ENCODE data around the gene PFDN1.

Gene PFDN1

GRCh38 chr5:140328036-140328764 lies 25.3 kb upstream of the PFDN1 start:
- ATAC-seq = no peak

DNA sequence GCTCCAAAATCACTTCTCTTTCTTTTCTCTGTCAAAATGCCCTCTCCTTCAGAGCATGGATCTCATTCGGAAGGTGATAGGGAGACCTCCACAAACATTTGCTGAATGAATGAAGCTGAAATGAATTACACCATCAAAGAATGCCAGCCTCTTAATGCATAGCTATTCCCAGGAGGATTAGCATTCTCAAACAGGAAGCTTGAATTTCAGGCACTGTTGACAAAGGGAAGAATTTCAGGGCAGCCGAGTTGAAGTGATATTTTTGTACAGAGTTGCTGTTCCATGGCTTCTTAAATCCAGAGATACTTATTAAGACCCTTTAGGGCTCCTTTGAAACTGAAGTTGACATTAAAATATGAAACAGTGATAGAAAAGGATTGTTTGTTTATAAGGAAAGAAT lies 24.7 kb upstream of the PFDN1 start:
- no peak for ATAC-seq

- ATAC-seq = no peak
Measured at GRCh38 chr5:140325486-140325885, 22.6 kb upstream of the PFDN1 start.

GRCh38 chr5:140324617-140325241 lies 21.8 kb upstream of the PFDN1 start:
- no peak for ATAC-seq

DNA sequence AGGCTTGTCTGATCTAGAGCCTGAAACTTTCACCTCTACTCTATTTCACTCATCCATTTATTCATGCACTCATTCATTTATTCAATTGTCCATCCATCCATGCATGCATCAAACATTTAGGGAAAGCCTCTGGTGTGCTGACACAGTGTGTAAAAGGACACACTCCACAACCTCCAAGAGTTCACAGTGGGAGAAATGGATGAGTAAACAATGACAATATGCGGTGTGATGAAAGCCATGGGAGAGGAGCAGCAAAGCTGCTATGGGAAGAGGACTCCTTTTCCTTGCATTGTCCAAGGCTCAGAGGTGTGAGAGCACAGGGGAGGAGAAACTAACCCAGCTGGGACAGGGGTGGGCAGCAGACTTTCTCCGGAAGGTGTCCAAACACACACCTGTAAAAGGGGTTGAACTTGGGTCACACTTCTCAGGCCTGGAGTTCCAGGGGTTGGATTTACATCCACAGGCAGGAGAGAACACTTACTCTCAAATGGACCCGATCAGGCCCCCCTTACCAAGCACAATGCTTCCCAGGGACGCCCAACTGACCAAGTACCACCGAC lies 21.2 kb upstream of the PFDN1 start:
- ATAC-seq = no peak

DNA sequence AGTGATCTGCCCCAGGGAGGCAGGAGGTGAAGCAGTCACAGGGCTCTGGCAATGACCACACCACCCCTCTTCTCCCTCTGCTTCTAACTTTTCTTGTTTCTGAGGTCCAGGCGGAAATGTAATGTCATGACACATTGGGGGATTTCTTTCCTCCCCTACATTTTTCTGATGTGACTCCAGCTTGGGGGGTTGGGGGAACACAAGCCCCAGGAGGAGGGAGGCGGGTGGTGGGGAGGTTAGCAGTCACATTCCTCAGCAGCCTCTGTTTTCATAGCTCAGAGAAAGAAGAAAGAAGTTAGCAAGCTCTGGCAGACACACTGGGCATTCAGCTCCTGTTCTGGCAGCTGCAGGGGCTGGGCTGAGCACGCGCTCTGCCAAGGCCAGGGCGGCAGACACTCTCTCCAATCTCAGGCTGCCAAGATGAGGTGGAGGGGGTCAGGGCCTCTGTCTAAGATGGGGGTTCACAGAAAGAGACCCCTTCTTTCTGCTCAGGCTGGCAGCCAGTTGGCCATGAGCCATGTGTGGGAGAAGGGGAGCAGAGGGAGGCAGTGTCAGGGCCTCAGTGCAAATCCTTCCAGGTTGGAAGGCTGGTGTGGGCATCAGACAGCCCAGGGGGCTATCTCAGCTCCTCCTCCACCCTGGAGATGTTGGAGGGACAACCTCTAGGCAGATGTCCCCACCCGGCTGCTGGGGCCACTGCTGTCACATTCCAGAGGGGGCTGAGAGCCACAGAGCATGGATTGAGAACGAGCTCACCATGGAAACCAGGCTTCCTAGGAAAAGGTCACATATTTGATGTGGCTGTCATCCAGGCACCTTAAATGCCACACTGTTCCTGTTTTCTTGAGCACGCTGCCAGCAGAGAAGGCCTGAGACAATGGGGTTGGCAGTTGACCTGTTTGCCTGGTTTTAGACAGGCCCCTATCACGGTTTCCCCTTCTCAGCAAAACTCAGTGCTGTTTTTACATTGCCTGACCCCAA lies 20.1 kb upstream of the PFDN1 start:
- ATAC-seq = no peak

DNA sequence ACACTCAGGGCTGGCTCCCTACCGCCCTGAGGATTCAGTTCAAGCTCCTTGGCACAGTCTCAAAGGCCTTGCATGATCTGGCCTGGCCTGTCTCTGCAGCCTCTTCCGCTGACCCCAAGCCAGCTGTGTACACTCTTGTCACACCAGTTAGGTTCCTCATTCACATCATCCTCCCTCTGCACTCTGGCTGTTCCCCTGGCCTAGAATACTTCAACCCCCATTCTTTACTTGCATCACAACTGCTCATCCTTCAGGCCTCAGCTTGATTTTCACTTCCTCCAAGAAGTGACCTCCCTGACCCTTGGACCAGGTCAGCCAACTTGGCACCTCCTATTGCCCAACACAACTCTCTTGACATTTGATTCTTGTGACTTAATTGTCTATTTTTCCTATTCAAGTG lies 18.9 kb upstream of the PFDN1 start:
- no peak for ATAC-seq

DNA sequence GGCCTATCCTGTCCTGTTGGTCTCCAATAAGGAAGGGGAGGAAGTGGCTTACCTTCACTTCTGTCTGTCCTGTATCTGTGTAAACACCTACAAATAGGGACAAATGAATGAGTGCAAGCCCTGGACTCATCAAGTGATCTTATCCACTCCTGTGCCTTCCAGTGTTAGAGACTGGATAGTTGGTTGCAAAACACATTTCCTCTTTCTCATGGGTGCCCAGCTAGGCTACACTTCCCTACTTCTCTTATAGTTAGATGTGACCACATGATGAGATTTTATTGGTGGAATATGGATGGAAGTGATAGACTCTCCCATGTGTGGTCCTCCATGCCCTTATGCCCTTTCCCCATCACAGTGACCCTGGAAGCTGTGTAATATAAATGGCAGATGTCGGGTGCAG lies 16.9 kb upstream of the PFDN1 start:
- ATAC-seq = no peak

- ATAC-seq = no peak
Measured at GRCh38 chr5:140318792-140319191, 15.9 kb upstream of the PFDN1 start.

DNA sequence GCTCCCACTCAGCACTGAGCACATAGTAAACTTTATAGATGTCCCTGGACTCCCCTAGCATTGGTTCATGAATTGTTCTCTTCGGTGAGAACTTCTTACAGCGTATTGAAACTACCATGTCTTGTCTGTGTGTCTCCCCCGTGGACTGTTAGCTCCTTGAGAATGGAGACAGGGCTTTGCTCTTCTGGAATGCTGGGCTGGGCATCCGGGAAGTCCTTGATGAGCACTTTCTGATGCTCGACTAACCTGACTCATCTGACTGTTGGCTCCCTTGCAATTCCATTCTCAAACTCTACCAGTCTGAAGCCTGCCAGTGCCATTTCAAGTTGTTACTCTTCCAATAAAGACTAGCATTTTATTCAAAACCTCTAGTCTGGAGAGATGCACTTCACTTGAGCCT lies 15.0 kb upstream of the PFDN1 start:
- ATAC-seq = no peak

- no peak for ATAC-seq
Measured at GRCh38 chr5:140312791-140313189, 9.9 kb upstream of the PFDN1 start.

DNA sequence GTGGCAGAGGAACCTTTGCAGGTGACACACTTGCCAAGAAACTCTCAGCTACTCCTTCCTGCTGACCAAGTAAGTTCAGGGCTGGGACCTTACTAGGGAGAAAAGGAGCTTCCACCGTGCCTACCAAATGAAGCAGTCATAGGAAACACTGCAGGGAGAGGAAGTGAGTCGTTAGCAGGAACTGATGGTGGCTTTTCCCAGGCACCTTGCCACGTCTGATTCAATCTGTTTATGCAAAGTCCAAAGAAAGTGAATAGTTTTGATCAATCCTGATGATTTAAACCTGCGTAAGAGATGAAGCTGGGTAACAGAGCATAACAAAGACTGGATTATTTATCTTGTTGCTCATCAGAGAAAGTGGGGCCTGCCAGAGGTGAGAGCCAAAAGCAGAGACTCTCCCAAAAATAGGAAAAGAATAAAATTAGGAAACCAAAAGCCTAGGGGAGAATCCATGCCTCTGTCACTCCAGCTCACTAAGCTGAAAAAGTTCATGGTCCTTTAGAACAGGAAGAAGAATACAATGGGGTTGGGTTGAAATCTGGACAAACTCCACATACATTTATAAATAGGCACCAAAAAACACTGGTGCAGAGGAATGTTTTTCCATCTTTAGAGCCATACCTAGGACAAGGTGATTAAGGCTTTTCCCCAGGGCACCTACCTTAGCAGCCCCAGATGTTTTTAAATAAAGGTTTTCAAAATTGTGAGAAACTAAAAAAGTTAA lies 9.3 kb upstream of the PFDN1 start:
- ATAC-seq = no peak

DNA sequence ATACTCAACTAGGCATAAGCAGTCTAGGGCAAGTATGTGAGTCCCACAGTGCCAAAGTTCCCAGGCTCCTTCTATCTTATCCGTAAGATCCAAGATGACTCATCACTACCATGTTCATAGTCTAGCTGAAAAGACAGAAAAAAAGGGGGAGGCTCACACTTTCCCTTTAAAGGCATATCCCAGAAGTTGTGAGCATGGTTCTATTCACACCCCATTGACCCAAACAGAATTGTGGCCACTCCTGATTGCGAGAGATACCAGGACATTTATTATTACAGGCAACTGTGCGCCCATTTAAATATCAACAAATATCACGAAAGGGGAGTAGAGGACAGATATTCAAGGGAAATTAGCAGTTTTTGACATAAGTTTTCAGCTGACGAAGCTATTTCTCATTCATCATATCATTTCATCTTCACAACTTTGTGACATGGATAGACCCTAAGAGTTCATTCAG lies 8.1 kb upstream of the PFDN1 start:
- ATAC-seq = no peak

- no peak for ATAC-seq
Measured at GRCh38 chr5:140310434-140310833, 7.5 kb upstream of the PFDN1 start.

DNA sequence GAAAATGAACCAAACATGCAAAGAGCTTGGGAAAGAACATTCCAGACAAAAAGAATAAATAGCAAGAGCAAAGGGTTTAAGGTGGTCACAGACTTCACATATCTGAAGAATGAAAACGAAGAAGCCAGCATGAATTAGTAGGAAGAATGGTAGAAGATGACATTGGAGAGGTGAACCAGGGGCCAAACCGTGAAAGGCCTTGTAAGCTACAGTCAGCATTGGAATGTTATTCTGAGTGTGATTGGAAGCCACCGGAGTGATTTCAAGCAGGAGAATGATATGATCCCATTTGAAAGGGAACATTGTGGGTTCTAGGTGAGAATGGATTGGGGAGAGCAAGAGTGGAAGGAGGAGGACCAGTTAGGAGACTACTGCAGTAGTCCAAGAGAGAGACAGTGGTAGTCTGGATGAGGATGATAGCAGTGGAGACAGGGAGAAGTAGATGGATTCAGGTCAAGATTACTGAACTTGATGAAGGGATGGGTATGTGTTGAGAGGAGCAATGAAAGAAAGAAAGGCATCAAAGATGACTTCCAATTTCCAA lies 6.9 kb upstream of the PFDN1 start:
- ATAC-seq = no peak

GRCh38 chr5:140305471-140305870 lies 2.6 kb upstream of the PFDN1 start:
- no peak for ATAC-seq

DNA sequence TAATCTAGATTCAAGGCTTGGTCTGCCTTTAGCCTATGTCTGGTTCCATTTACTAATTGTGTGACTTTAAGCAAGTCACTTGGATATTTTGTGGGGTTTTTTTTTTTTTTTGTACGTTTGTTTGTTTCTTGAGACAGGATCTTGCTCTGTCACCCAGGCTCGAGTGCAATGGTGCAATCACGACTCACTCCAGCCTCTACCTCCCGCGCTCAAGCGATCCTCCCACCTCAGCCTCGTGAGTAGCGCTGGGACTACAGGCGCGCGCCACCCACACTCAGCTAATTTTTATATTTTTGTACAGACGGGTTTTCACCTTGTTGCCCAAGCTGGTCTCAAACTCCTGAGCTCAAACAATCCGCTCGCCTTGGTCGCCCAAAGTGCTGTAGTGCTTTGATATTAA lies 1.1 kb upstream of the PFDN1 start:
- no peak for ATAC-seq

DNA sequence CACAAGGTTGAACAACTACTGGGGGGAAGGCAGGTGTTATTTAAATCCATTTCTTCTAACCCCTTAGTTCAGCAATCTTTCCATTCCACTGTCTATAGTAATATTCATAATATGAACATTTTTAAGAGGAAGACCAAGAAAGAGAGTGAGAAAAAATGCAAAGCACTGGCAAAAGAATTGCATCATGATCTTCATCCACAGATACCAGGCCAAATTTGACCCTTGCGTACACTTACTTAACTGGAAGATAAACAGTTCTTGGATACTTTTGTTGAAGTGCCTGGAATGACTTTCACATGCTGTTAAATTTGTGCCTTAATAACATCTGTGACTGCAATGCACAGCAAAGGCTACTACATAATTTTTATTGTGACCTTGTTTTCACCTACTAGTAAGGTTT lies 1.8 kb downstream of the PFDN1 start:
- no peak for ATAC-seq

DNA sequence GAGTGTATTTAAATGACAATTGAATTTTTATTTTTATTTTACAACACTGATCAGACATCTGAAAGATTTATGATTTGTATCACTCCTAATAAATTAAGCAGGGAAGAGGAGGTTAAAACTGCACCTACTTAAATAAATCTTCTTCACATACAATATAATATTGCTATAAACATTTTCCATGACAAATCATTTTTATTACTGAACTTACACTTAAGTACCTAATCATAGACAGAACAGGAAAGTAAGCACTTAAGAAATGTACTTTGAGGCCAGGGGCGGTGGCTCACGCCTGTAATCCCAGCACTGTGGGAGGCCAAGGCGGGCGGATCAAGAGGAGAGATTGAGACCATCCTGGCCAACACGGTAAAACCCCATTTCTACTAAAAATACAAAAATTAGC lies 3.8 kb downstream of the PFDN1 start:
- no peak for ATAC-seq

GRCh38 chr5:140298183-140298601 lies 4.7 kb downstream of the PFDN1 start:
- peak in 1 of 2 donors; percentile 54 for ATAC-seq

- no peak for ATAC-seq
Measured at GRCh38 chr5:140297283-140297682, 5.6 kb downstream of the PFDN1 start.

- ATAC-seq = no peak
Measured at GRCh38 chr5:140296289-140296688, 6.6 kb downstream of the PFDN1 start.
